ENCODE measurements around the gene TNNI3K. TPM values are rescaled to one million over a fixed set of nuclear protein-coding genes. Genes with fewer than 3 reads are reported as not detected.

The TNNI3K gene
- total RNA-seq, 2 donors from 2014 or later = not detected

DNA sequence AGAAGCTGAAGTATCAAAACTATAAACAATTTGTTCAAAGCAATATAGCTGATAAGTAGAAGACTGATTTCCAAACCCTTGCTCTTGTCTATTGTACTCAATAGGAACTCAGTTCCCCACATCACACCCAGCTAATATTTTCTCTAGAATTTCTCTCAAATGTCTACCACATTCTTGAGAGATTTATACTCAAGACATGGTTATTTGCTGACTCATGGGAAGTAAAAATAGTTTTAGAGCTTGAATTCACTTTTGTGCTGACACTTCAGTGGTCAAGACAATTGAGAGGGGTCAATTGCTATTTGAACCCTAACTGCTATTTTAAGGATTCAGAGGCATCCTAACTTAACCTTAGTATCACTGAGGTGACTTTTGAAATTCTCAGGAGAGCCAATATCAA lies 99.0 kb downstream of the TNNI3K start:
- ATAC-seq (no peak), DNase-seq (ENCODE audit: low spot score) (no peak)
- Mint-ChIP-seq H3K36me3 (no peaks in the 10 kb centered on the region), H3K9me3 (peaks cover 11% of the 10 kb centered on the region), H3K27ac (no peak overlapping the region), H3K27me3 (no peaks in the 10 kb centered on the region), H3K4me1 (ENCODE audit: low read depth in 2 of 2) (no peaks in the 10 kb centered on the region), H3K4me3 (no peak overlapping the region)

DNA sequence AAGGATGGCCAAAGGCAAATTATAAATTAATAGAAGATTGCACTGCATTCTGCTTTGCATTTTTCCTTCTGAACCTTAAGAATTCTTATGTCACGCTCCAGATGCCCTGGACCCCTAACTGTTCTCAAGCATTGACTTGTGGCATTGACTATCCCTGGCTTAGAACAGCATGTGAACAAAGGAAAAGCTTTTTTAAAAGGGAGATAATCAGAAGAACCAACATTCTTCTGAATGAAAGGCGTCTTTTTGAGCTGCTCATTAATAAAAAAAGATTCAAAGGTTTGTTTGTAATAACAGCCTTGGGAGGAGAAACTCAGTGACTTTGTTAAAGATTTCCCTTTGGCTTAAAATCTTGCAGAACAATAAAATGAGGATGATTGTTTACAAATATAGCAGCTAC lies 105.5 kb downstream of the TNNI3K start:
- H3K27me3 Mint-ChIP-seq = no peaks in the 10 kb centered on the region
- peaks cover 4% of the 10 kb centered on the region for H3K9me3 Mint-ChIP-seq
- no peaks in the 10 kb centered on the region for H3K36me3 Mint-ChIP-seq
- H3K27ac Mint-ChIP-seq = no peak overlapping the region
- DNase-seq (ENCODE audit: low spot score) (no peak), ATAC-seq (no peak)
- H3K4me3 Mint-ChIP-seq = no peak overlapping the region
- no peaks in the 10 kb centered on the region for H3K4me1 Mint-ChIP-seq (ENCODE audit: low read depth in 2 of 2)

DNA sequence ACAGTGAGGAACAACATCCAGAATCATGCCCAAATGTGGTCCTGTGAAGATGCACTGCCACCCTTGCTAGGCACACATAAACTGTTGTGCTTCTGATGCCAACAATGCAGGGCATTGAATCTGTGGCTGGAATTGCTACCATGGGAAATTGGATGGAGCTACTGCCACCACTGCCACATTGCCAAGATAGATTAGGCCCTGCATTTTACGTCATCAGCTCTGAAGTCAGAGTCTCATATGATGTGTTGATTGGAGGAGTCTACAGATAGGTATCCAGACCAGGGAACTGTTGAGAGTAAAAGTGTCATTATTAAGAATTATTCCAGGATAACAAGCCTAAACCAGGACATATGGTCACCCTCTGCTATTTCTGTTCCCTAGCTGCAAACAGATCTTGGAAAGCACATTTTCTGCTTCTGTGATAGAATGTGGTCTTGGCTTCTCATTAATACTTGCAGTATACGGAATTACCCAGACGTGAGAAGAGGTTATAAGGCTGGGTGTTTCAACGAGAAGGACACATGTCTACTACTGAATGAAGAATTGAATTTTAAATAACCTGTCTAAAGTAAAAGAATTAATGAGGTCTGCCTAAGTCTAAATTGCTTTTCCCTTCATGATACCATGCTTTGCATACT lies 106.6 kb downstream of the TNNI3K start:
- DNase-seq (ENCODE audit: low spot score) (no peak), ATAC-seq (no peak)
- H3K36me3 Mint-ChIP-seq = no peaks in the 10 kb centered on the region
- no peak overlapping the region for H3K4me3 Mint-ChIP-seq
- H3K9me3 Mint-ChIP-seq = peaks cover 4% of the 10 kb centered on the region
- H3K27ac Mint-ChIP-seq = no peak overlapping the region
- no peaks in the 10 kb centered on the region for H3K4me1 Mint-ChIP-seq (ENCODE audit: low read depth in 2 of 2)
- H3K27me3 Mint-ChIP-seq = no peaks in the 10 kb centered on the region

GRCh38 chr1:74343216-74343615 lies 108.0 kb downstream of the TNNI3K start:
- H3K27me3 Mint-ChIP-seq = no peaks in the 10 kb centered on the region
- ATAC-seq = no peak
- no peak overlapping the region for H3K4me3 Mint-ChIP-seq
- H3K4me1 Mint-ChIP-seq (ENCODE audit: low read depth in 2 of 2) = no peaks in the 10 kb centered on the region
- no peaks in the 10 kb centered on the region for H3K36me3 Mint-ChIP-seq
- no peak overlapping the region for H3K27ac Mint-ChIP-seq
- no peak for DNase-seq (ENCODE audit: low spot score)
- peaks cover 4% of the 10 kb centered on the region for H3K9me3 Mint-ChIP-seq

DNA sequence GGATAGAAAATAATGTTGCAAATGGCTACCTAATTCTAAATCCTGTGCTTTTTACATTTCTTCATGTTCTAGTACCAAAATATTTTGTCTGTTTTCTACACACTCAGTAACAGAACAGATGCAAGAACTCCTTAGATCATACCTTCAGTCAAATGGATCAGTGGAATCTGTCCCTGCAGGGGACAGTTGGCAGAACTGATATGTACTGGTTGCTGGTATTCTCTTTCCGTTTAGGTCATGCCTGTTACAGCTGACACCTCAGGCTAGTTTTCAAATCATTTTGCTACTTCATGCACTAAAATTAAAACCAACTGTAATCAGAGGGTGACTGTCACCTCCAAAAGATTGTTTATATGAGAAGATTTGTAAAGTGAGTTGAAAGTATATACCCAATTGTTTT lies 109.2 kb downstream of the TNNI3K start:
- no peak overlapping the region for H3K4me3 Mint-ChIP-seq
- no peak overlapping the region for H3K27ac Mint-ChIP-seq
- DNase-seq (ENCODE audit: low spot score) (no peak), ATAC-seq (no peak)
- peaks cover 4% of the 10 kb centered on the region for H3K9me3 Mint-ChIP-seq
- H3K36me3 Mint-ChIP-seq = no peaks in the 10 kb centered on the region
- no peaks in the 10 kb centered on the region for H3K27me3 Mint-ChIP-seq
- no peaks in the 10 kb centered on the region for H3K4me1 Mint-ChIP-seq (ENCODE audit: low read depth in 2 of 2)

DNA sequence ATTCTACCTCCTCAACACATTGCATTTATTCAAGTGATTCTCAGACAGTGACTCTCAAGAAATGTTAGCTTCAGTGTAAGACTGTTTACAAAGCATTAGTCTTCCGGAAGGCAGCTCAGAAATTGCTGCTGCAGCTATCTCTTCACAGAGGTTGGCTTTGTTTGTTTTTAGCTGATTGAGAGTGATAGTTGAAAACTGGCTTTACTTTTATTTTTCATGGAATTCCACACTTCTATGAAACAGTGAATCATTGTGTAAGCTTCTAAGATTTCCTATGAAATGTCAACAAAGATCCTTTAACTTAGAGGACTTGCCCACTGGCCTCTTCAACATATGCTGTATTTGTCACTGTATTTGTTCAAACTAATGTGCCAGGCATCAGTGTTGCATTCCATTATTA lies 121.3 kb downstream of the TNNI3K start:
- no peaks in the 10 kb centered on the region for H3K36me3 Mint-ChIP-seq
- no peak overlapping the region for H3K4me3 Mint-ChIP-seq
- H3K27me3 Mint-ChIP-seq = no peaks in the 10 kb centered on the region
- no peaks in the 10 kb centered on the region for H3K4me1 Mint-ChIP-seq (ENCODE audit: low read depth in 2 of 2)
- H3K9me3 Mint-ChIP-seq = peaks cover 14% of the 10 kb centered on the region
- no peak overlapping the region for H3K27ac Mint-ChIP-seq
- ATAC-seq = no peak
- DNase-seq (ENCODE audit: low spot score) = no peak

- ATAC-seq (no peak), DNase-seq (ENCODE audit: low spot score) (no peak)
- H3K9me3 Mint-ChIP-seq = peaks cover 12% of the 10 kb centered on the region
- no peaks in the 10 kb centered on the region for H3K27me3 Mint-ChIP-seq
- H3K4me3 Mint-ChIP-seq = no peak overlapping the region
- no peaks in the 10 kb centered on the region for H3K36me3 Mint-ChIP-seq
- no peaks in the 10 kb centered on the region for H3K4me1 Mint-ChIP-seq (ENCODE audit: low read depth in 2 of 2)
- no peak overlapping the region for H3K27ac Mint-ChIP-seq
Measured at GRCh38 chr1:74357150-74357549, 122.0 kb downstream of the TNNI3K start.

- Mint-ChIP-seq H3K4me3 (no peak overlapping the region), H3K27me3 (no peaks in the 10 kb centered on the region), H3K27ac (no peak overlapping the region), H3K4me1 (ENCODE audit: low read depth in 2 of 2) (no peaks in the 10 kb centered on the region), H3K36me3 (no peaks in the 10 kb centered on the region), H3K9me3 (peaks cover 12% of the 10 kb centered on the region)
- DNase-seq (ENCODE audit: low spot score) (no peak), ATAC-seq (no peak)
Measured at GRCh38 chr1:74357756-74358155, 122.6 kb downstream of the TNNI3K start.

DNA sequence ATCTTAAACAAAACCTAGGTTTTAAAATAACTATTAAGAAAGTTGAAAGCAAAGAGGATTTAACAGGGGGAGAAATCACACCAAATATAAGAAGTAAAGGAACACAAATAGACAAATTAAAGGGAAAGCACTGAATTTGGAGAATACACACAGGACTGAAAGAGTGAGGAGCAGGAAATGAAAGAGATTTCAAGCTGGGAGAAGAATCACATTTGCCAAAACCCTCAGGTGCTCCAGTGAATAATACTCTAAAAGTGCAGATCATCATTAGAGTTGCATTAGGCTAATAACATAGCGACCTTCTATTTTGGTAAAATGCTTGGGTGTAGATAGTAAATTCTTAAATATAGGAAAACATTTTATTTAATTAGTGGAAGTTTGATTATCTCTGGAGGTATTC lies 127.5 kb downstream of the TNNI3K start:
- DNase-seq (ENCODE audit: low spot score) (no peak), ATAC-seq (no peak)
- H3K4me3 Mint-ChIP-seq = no peak overlapping the region
- peaks cover 3% of the 10 kb centered on the region for H3K9me3 Mint-ChIP-seq
- H3K36me3 Mint-ChIP-seq = no peaks in the 10 kb centered on the region
- H3K27me3 Mint-ChIP-seq = no peaks in the 10 kb centered on the region
- H3K4me1 Mint-ChIP-seq (ENCODE audit: low read depth in 2 of 2) = no peaks in the 10 kb centered on the region
- no peak overlapping the region for H3K27ac Mint-ChIP-seq

DNA sequence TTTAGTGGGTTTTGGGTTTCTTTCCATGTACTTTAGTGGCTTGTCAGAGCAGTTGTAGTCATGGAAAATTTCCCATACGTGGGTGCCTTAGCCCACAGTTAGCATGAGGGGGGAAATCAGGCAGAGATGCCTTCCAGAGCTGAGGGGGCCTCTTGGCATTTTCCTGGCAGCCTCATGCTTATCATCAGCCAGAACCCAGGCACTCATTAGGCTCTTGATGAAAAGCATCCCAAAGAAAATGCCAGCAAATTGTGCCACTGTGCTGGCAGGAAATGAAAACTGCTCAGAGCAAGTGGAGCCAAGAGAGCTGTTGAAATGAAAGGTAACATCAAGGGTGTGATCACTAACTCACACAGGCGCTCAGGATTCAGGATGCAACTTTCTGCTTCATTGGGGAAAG lies 128.0 kb downstream of the TNNI3K start:
- DNase-seq (ENCODE audit: low spot score) (no peak), ATAC-seq (no peak)
- H3K36me3 Mint-ChIP-seq = no peaks in the 10 kb centered on the region
- H3K27ac Mint-ChIP-seq = no peak overlapping the region
- H3K9me3 Mint-ChIP-seq = peaks cover 3% of the 10 kb centered on the region
- H3K4me3 Mint-ChIP-seq = no peak overlapping the region
- H3K4me1 Mint-ChIP-seq (ENCODE audit: low read depth in 2 of 2) = no peaks in the 10 kb centered on the region
- no peaks in the 10 kb centered on the region for H3K27me3 Mint-ChIP-seq

- DNase-seq (ENCODE audit: low spot score) (no peak), ATAC-seq (no peak)
- Mint-ChIP-seq H3K4me1 (ENCODE audit: low read depth in 2 of 2) (no peaks in the 10 kb centered on the region), H3K9me3 (no peaks in the 10 kb centered on the region), H3K27me3 (no peaks in the 10 kb centered on the region), H3K36me3 (no peaks in the 10 kb centered on the region), H3K27ac (no peak overlapping the region), H3K4me3 (no peak overlapping the region)
Measured at GRCh38 chr1:74367175-74367813, 132.1 kb downstream of the TNNI3K start.

- no peak for DNase-seq (ENCODE audit: low spot score)
- Mint-ChIP-seq H3K36me3 (no peaks in the 10 kb centered on the region), H3K9me3 (no peaks in the 10 kb centered on the region), H3K4me1 (ENCODE audit: low read depth in 2 of 2) (no peaks in the 10 kb centered on the region), H3K27ac (no peak overlapping the region), H3K4me3 (no peak overlapping the region), H3K27me3 (no peaks in the 10 kb centered on the region)
- no peak for ATAC-seq
Measured at GRCh38 chr1:74368335-74368734, 133.1 kb downstream of the TNNI3K start.

- no peak for DNase-seq (ENCODE audit: low spot score)
- H3K4me3 Mint-ChIP-seq = no peak overlapping the region
- no peak overlapping the region for H3K27ac Mint-ChIP-seq
- no peaks in the 10 kb centered on the region for H3K36me3 Mint-ChIP-seq
- H3K4me1 Mint-ChIP-seq (ENCODE audit: low read depth in 2 of 2) = no peaks in the 10 kb centered on the region
- H3K9me3 Mint-ChIP-seq = peaks cover 5% of the 10 kb centered on the region
- no peak for ATAC-seq
- no peaks in the 10 kb centered on the region for H3K27me3 Mint-ChIP-seq
Measured at GRCh38 chr1:74375376-74375775, 140.2 kb downstream of the TNNI3K start.

- no peaks in the 10 kb centered on the region for H3K4me1 Mint-ChIP-seq (ENCODE audit: low read depth in 2 of 2)
- DNase-seq (ENCODE audit: low spot score) = no peak
- H3K4me3 Mint-ChIP-seq = no peak overlapping the region
- H3K36me3 Mint-ChIP-seq = no peaks in the 10 kb centered on the region
- no peaks in the 10 kb centered on the region for H3K27me3 Mint-ChIP-seq
- H3K27ac Mint-ChIP-seq = no peak overlapping the region
- peaks cover 9% of the 10 kb centered on the region for H3K9me3 Mint-ChIP-seq
- ATAC-seq = no peak
Measured at GRCh38 chr1:74380252-74380651, 145.1 kb downstream of the TNNI3K start.

DNA sequence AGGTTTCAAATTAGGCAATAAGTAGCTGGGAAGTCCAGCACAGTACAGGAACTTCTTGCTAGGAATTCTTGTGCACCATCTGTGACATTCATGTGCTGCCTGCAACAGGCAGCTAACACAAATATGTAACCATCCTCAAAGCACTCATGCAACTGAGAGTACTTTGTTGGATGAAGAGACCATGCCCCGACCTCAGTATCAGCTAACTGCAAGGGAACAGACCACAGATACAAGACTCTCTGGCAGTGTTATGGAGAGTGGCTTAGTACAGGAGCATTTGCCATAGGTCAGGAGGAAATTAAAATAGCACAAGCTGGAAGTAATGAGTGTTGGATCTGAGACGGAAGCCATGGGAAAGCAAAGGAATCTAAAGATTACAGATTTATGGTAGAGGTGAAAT lies 153.7 kb downstream of the TNNI3K start:
- ATAC-seq = no peak
- Mint-ChIP-seq H3K4me3 (no peak overlapping the region), H3K36me3 (no peaks in the 10 kb centered on the region), H3K9me3 (peaks cover 10% of the 10 kb centered on the region), H3K4me1 (ENCODE audit: low read depth in 2 of 2) (no peaks in the 10 kb centered on the region), H3K27ac (no peak overlapping the region), H3K27me3 (no peaks in the 10 kb centered on the region)
- no peak for DNase-seq (ENCODE audit: low spot score)

All from natural killer cell treated with Interleukin-12 subunit alpha and Interleukin-12 subunit beta and Interleukin-15 and Interleukin-18, amount 100 ng/mL, for 72 hours (primary cell).